Measurements from ENCODE around the gene FSD2.

DNA sequence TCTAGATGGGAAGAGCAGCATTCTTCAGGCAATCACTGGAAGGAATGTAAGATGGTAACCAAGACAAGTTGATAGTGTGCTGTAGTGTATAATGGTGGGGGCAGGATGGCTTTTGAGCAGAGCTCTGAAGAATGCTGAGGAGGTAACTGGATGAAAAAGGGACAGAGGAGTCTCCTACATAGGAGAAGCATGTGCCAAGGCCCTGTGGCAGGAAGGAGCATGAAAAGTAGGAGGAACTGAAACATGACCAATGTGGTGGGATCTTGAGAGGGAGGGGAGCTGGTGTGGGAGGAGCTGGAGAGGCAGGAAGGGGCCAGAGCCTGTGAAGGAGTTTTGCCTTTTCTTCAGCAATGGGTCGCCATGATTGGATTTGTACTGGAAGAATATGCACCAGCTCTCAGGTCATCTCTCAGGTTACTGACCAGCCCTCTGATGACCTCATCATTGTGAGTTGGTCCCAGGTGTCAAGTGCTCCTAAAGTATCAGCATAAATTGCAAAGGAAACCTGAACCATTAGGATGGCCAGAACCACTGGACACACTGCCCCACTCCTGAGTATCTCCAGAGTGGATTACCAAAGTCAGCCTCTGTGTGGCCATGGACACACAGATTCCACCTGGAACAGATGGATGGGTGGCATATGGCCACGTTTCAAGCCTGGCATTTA lies 38.6 kb downstream of the FSD2 start:
- TF ChIP-seq, protein P1, sequence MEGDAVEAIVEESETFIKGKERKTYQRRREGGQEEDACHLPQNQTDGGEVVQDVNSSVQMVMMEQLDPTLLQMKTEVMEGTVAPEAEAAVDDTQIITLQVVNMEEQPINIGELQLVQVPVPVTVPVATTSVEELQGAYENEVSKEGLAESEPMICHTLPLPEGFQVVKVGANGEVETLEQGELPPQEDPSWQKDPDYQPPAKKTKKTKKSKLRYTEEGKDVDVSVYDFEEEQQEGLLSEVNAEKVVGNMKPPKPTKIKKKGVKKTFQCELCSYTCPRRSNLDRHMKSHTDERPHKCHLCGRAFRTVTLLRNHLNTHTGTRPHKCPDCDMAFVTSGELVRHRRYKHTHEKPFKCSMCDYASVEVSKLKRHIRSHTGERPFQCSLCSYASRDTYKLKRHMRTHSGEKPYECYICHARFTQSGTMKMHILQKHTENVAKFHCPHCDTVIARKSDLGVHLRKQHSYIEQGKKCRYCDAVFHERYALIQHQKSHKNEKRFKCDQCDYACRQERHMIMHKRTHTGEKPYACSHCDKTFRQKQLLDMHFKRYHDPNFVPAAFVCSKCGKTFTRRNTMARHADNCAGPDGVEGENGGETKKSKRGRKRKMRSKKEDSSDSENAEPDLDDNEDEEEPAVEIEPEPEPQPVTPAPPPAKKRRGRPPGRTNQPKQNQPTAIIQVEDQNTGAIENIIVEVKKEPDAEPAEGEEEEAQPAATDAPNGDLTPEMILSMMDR (conservative IDR thresholded peaks at IDR 0.05; ENCODE audit: low read depth, low read length): no peak
- no peak for TF ChIP-seq EZH2 (IDR thresholded peaks at IDR 0.05; ENCODE audit: low read length, unreplicated experiment)

All from PC-3 (cell line).